ENCODE data around the gene MTA1.

The MTA1 gene

GRCh38 chr14:105416671-105417070 lies 3.0 kb upstream of the MTA1 start:
- Histone ChIP-seq H2AFZ (ENCODE audit: low read length) (no peak overlapping the region), H3K4me3 (ENCODE audit: low read depth, low read length, poor library complexity, severe bottlenecking) (no peak overlapping the region), H3K9ac (ENCODE audit: low read length) (no peak overlapping the region), H3K9me3 (ENCODE audit: low read length) (no peaks in the 10 kb centered on the region), H3K27me3 (ENCODE audit: insufficient read depth, low read length) (peaks cover 17% of the 10 kb centered on the region; the same call in 1 of the 2 replicates), H3K9me2 (ENCODE audit: low read depth, low read length) (no peaks in the 10 kb centered on the region), H3K79me2 (ENCODE audit: insufficient read depth, low read length) (peaks cover 15% of the 10 kb centered on the region), H3K4me2 (ENCODE audit: low read length) (no peak overlapping the region), H3K4me1 (ENCODE audit: insufficient read depth, low read length, severe bottlenecking) (peaks cover 32% of the 10 kb centered on the region), H3K27ac (ENCODE audit: low read depth, low read length, poor library complexity, severe bottlenecking) (no peak overlapping the region), H3K36me3 (ENCODE audit: insufficient read depth, low read length) (no peaks in the 10 kb centered on the region), H3F3A (ENCODE audit: insufficient read depth, low read length) (no peaks in the 10 kb centered on the region), H4K20me1 (ENCODE audit: insufficient read depth, low read length) (no peaks in the 10 kb centered on the region)
- TF ChIP-seq CTCF (IDR thresholded peaks at IDR 0.05; ENCODE audit: low read length) (no peak), EZH2 (IDR thresholded peaks at IDR 0.05; ENCODE audit: borderline replicate concordance, low read length) (no peak)

GRCh38 chr14:105417690-105418121 lies 1.9 kb upstream of the MTA1 start:
- H3K27me3 ChIP-seq (ENCODE audit: insufficient read depth, low read length): peaks cover 10% of the 10 kb centered on the region; the same call in 1 of the 2 replicates
- H4K20me1 ChIP-seq (ENCODE audit: insufficient read depth, low read length): no peaks in the 10 kb centered on the region
- no peak overlapping the region for H3K4me2 ChIP-seq (ENCODE audit: low read length)
- H2AFZ ChIP-seq (ENCODE audit: low read length): no peak overlapping the region
- H3K9ac ChIP-seq (ENCODE audit: low read length): no peak overlapping the region
- peaks cover 4% of the 10 kb centered on the region; the same call in 1 of the 2 replicates for H3K36me3 ChIP-seq (ENCODE audit: insufficient read depth, low read length)
- peaks cover 42% of the 10 kb centered on the region for H3K4me1 ChIP-seq (ENCODE audit: insufficient read depth, low read length, severe bottlenecking)
- H3K4me3 ChIP-seq (ENCODE audit: low read depth, low read length, poor library complexity, severe bottlenecking): no peak overlapping the region
- TF ChIP-seq EZH2 (IDR thresholded peaks at IDR 0.05; ENCODE audit: borderline replicate concordance, low read length): no peak
- no peak for TF ChIP-seq CTCF (IDR thresholded peaks at IDR 0.05; ENCODE audit: low read length)
- peaks cover 25% of the 10 kb centered on the region for H3K79me2 ChIP-seq (ENCODE audit: insufficient read depth, low read length)
- no peak overlapping the region for H3K27ac ChIP-seq (ENCODE audit: low read depth, low read length, poor library complexity, severe bottlenecking)
- no peaks in the 10 kb centered on the region for H3K9me2 ChIP-seq (ENCODE audit: low read depth, low read length)
- H3F3A ChIP-seq (ENCODE audit: insufficient read depth, low read length): no peaks in the 10 kb centered on the region
- H3K9me3 ChIP-seq (ENCODE audit: low read length): no peaks in the 10 kb centered on the region

GRCh38 chr14:105418269-105419194 lies 1.1 kb upstream of the MTA1 start:
- TF ChIP-seq EZH2 (IDR thresholded peaks at IDR 0.05; ENCODE audit: borderline replicate concordance, low read length): no peak
- TF ChIP-seq CTCF (IDR thresholded peaks at IDR 0.05; ENCODE audit: low read length): no peak
- Histone ChIP-seq H3K27me3 (ENCODE audit: insufficient read depth, low read length) (peaks cover 10% of the 10 kb centered on the region; the same call in 1 of the 2 replicates), H3F3A (ENCODE audit: insufficient read depth, low read length) (no peaks in the 10 kb centered on the region), H3K4me2 (ENCODE audit: low read length) (peak overlapping the region; percentile 78), H3K4me1 (ENCODE audit: insufficient read depth, low read length, severe bottlenecking) (peaks cover 42% of the 10 kb centered on the region), H3K79me2 (ENCODE audit: insufficient read depth, low read length) (peaks cover 33% of the 10 kb centered on the region), H3K27ac (ENCODE audit: low read depth, low read length, poor library complexity, severe bottlenecking) (no peak overlapping the region), H3K4me3 (ENCODE audit: low read depth, low read length, poor library complexity, severe bottlenecking) (peak overlapping the region; percentile 70), H2AFZ (ENCODE audit: low read length) (no peak overlapping the region), H4K20me1 (ENCODE audit: insufficient read depth, low read length) (no peaks in the 10 kb centered on the region), H3K9me3 (ENCODE audit: low read length) (no peaks in the 10 kb centered on the region), H3K9ac (ENCODE audit: low read length) (peak overlapping the region; percentile 77), H3K36me3 (ENCODE audit: insufficient read depth, low read length) (peaks cover 7% of the 10 kb centered on the region; the same call in 1 of the 2 replicates), H3K9me2 (ENCODE audit: low read depth, low read length) (no peaks in the 10 kb centered on the region)
